ENCODE results near the gene ACER3.
"Not testable (repeated sequence)": the region's sequence is repeated elsewhere in the genome, so short reads cannot be mapped to it uniquely, and the experiment has no call there.

Gene ACER3

GRCh38 chr11:76918941-76919386 lies 58.2 kb downstream of the ACER3 start:
- Mint-ChIP-seq H3K9me3 (no peaks in the 10 kb centered on the region), H3K4me3 (no peak overlapping the region), H3K27me3 (no peaks in the 10 kb centered on the region), H3K27ac (no peak overlapping the region), H3K4me1 (peaks cover 9% of the 10 kb centered on the region), H3K36me3 (peaks cover 1% of the 10 kb centered on the region)
- no peak for ATAC-seq

GRCh38 chr11:76919467-76919866 lies 58.7 kb downstream of the ACER3 start:
- no peak overlapping the region for H3K4me3 Mint-ChIP-seq
- no peaks in the 10 kb centered on the region for H3K27me3 Mint-ChIP-seq
- no peaks in the 10 kb centered on the region for H3K9me3 Mint-ChIP-seq
- no peak for ATAC-seq
- no peaks in the 10 kb centered on the region for H3K36me3 Mint-ChIP-seq
- H3K27ac Mint-ChIP-seq, result no peak overlapping the region
- peaks cover 9% of the 10 kb centered on the region for H3K4me1 Mint-ChIP-seq

GRCh38 chr11:76919887-76920746 lies 59.4 kb downstream of the ACER3 start:
- Mint-ChIP-seq H3K4me3 (peak overlapping the region; percentile 77), H3K27me3 (no peaks in the 10 kb centered on the region), H3K4me1 (peaks cover 9% of the 10 kb centered on the region), H3K36me3 (no peaks in the 10 kb centered on the region), H3K9me3 (no peaks in the 10 kb centered on the region), H3K27ac (no peak overlapping the region)
- peak; percentile 78 for ATAC-seq

GRCh38 chr11:76927160-76927559 lies 66.4 kb downstream of the ACER3 start:
- ATAC-seq, result no peak
- Mint-ChIP-seq H3K36me3 (peaks cover 39% of the 10 kb centered on the region), H3K4me3 (no peak overlapping the region), H3K27me3 (no peaks in the 10 kb centered on the region), H3K9me3 (no peaks in the 10 kb centered on the region), H3K27ac (no peak overlapping the region), H3K4me1 (no peaks in the 10 kb centered on the region)

GRCh38 chr11:76935042-76935441 lies 74.3 kb downstream of the ACER3 start:
- Mint-ChIP-seq H3K9me3 (peaks cover 6% of the 10 kb centered on the region), H3K36me3 (peaks cover 66% of the 10 kb centered on the region), H3K4me3 (no peak overlapping the region), H3K27me3 (no peaks in the 10 kb centered on the region), H3K4me1 (no peaks in the 10 kb centered on the region), H3K27ac (no peak overlapping the region)
- ATAC-seq, result no peak

- no peaks in the 10 kb centered on the region for H3K27me3 Mint-ChIP-seq
- H3K27ac Mint-ChIP-seq, result no peak overlapping the region
- ATAC-seq, result no peak
Observed at GRCh38 chr11:76939219-76939631, 78.5 kb downstream of the ACER3 start.

GRCh38 chr11:76944225-76944624 lies 83.5 kb downstream of the ACER3 start:
- no peaks in the 10 kb centered on the region for H3K4me1 Mint-ChIP-seq
- no peaks in the 10 kb centered on the region for H3K27me3 Mint-ChIP-seq
- peaks cover 20% of the 10 kb centered on the region for H3K9me3 Mint-ChIP-seq
- no peak overlapping the region for H3K4me3 Mint-ChIP-seq
- peaks cover 38% of the 10 kb centered on the region for H3K36me3 Mint-ChIP-seq
- H3K27ac Mint-ChIP-seq, result no peak overlapping the region
- no peak for ATAC-seq

More at GRCh38 chr11:76939219-76939631, 78.5 kb downstream of the ACER3 start:
- Mint-ChIP-seq H3K4me1 (no peaks in the 10 kb centered on the region), H3K9me3 (peaks cover 18% of the 10 kb centered on the region), H3K4me3 (no peak overlapping the region), H3K36me3 (peaks cover 55% of the 10 kb centered on the region)

- H3K27me3 Mint-ChIP-seq, result no peaks in the 10 kb centered on the region
Observed at GRCh38 chr11:76946223-76946622, 85.5 kb downstream of the ACER3 start.

GRCh38 chr11:76947190-76947589 lies 86.5 kb downstream of the ACER3 start:
- Mint-ChIP-seq H3K27ac (no peak overlapping the region), H3K36me3 (peaks cover 37% of the 10 kb centered on the region), H3K4me1 (no peaks in the 10 kb centered on the region), H3K9me3 (peaks cover 20% of the 10 kb centered on the region), H3K4me3 (no peak overlapping the region), H3K27me3 (no peaks in the 10 kb centered on the region)
- no peak for ATAC-seq

More at GRCh38 chr11:76946223-76946622, 85.5 kb downstream of the ACER3 start:
- Mint-ChIP-seq H3K4me1 (no peaks in the 10 kb centered on the region), H3K27ac (no peak overlapping the region), H3K36me3 (peaks cover 38% of the 10 kb centered on the region), H3K4me3 (no peak overlapping the region), H3K9me3 (peaks cover 20% of the 10 kb centered on the region)
- no peak for ATAC-seq

GRCh38 chr11:76947800-76948199 lies 87.1 kb downstream of the ACER3 start:
- Mint-ChIP-seq H3K9me3 (peaks cover 16% of the 10 kb centered on the region), H3K4me1 (no peaks in the 10 kb centered on the region), H3K4me3 (no peak overlapping the region), H3K27ac (no peak overlapping the region), H3K27me3 (no peaks in the 10 kb centered on the region), H3K36me3 (peaks cover 33% of the 10 kb centered on the region)
- ATAC-seq, result no peak

- H3K27ac Mint-ChIP-seq, result no peak overlapping the region
Observed at GRCh38 chr11:76955459-76956114, 94.9 kb downstream of the ACER3 start.

GRCh38 chr11:76962583-76963416 lies 102.1 kb downstream of the ACER3 start:
- Mint-ChIP-seq H3K36me3 (peaks cover 39% of the 10 kb centered on the region), H3K27me3 (no peaks in the 10 kb centered on the region), H3K4me3 (no peak overlapping the region), H3K4me1 (no peaks in the 10 kb centered on the region), H3K27ac (no peak overlapping the region), H3K9me3 (peaks cover 2% of the 10 kb centered on the region)
- ATAC-seq, result peak; percentile 53

More at GRCh38 chr11:76955459-76956114, 94.9 kb downstream of the ACER3 start:
- Mint-ChIP-seq H3K36me3 (peaks cover 22% of the 10 kb centered on the region), H3K4me3 (no peak overlapping the region), H3K4me1 (no peaks in the 10 kb centered on the region), H3K9me3 (no peaks in the 10 kb centered on the region), H3K27me3 (no peaks in the 10 kb centered on the region)
- ATAC-seq, result no peak

- not testable (repeated sequence) for H3K27me3 Mint-ChIP-seq
Observed at GRCh38 chr11:76963417-76964168, 102.9 kb downstream of the ACER3 start.

GRCh38 chr11:76972051-76972450 lies 111.3 kb downstream of the ACER3 start:
- Mint-ChIP-seq H3K27me3 (no peaks in the 10 kb centered on the region), H3K36me3 (peaks cover 19% of the 10 kb centered on the region), H3K4me1 (no peaks in the 10 kb centered on the region), H3K27ac (no peak overlapping the region), H3K9me3 (peaks cover 8% of the 10 kb centered on the region), H3K4me3 (no peak overlapping the region)
- ATAC-seq, result no peak

More at GRCh38 chr11:76963417-76964168, 102.9 kb downstream of the ACER3 start:
- ATAC-seq, H3K9me3 Mint-ChIP-seq, H3K4me1 Mint-ChIP-seq, H3K4me3 Mint-ChIP-seq, H3K27ac Mint-ChIP-seq: not testable (repeated sequence)
- peaks cover 39% of the 10 kb centered on the region for H3K36me3 Mint-ChIP-seq
